HG02798 (cell line): Measurements from ENCODE around the gene MARCHF4.
A peak's percentile ranks its signal among the peaks of the same experiment; 100 is the strongest.
"Not testable (repeated sequence)": the region's sequence is repeated elsewhere in the genome, so short reads cannot be mapped to it uniquely, and the experiment has no call there.

Experiments used
- ATAC-seq: cut with Tn5 transposase; IDR thresholded peaks from one replicate; pipeline ENCODE4 v1.9.1; 2021; ENCODE audit warnings: mild to moderate bottlenecking; ENCODE audit not compliant: unreplicated experiment, poor library complexity

Gene MARCHF4

GRCh38 chr2:216392945-216393840 is 20.9 kb upstream of the MARCHF4 start:
- ATAC-seq, result no peak

- no peak for ATAC-seq
Observed at GRCh38 chr2:216392018-216392562, 19.8 kb upstream of the MARCHF4 start.

GRCh38 chr2:216391401-216391800 is 19.1 kb upstream of the MARCHF4 start:
- ATAC-seq, result no peak

GRCh38 chr2:216389570-216389969 is 17.3 kb upstream of the MARCHF4 start:
- no peak for ATAC-seq

- peak; percentile 69 for ATAC-seq
Observed at GRCh38 chr2:216388046-216388884, 16.0 kb upstream of the MARCHF4 start.

- ATAC-seq, result no peak
Observed at GRCh38 chr2:216387262-216387661, 15.0 kb upstream of the MARCHF4 start.

- ATAC-seq, result no peak
Observed at GRCh38 chr2:216385478-216385877, 13.2 kb upstream of the MARCHF4 start.

GRCh38 chr2:216384409-216384808 is 12.1 kb upstream of the MARCHF4 start:
- not testable (repeated sequence) for ATAC-seq

- ATAC-seq, result no peak
Observed at GRCh38 chr2:216379977-216380376, 7.7 kb upstream of the MARCHF4 start.

- no peak for ATAC-seq
Observed at GRCh38 chr2:216375286-216375685, 3.0 kb upstream of the MARCHF4 start.

GRCh38 chr2:216373896-216374295 is 1.6 kb upstream of the MARCHF4 start:
- ATAC-seq, result no peak

GRCh38 chr2:216372761-216373291 is 543 bp upstream of the MARCHF4 start:
- ATAC-seq, result no peak

- ATAC-seq, result no peak
Observed at GRCh38 chr2:216370961-216371712, 1.1 kb downstream of the MARCHF4 start.

GRCh38 chr2:216369821-216370220 is 2.5 kb downstream of the MARCHF4 start:
- no peak for ATAC-seq

- no peak for ATAC-seq
Observed at GRCh38 chr2:216366777-216367471, 5.4 kb downstream of the MARCHF4 start.

- ATAC-seq, result no peak
Observed at GRCh38 chr2:216365518-216365917, 6.8 kb downstream of the MARCHF4 start.

- no peak for ATAC-seq
Observed at GRCh38 chr2:216363221-216363620, 9.1 kb downstream of the MARCHF4 start.

- no peak for ATAC-seq
Observed at GRCh38 chr2:216362730-216363129, 9.6 kb downstream of the MARCHF4 start.

- no peak for ATAC-seq
Observed at GRCh38 chr2:216355711-216356110, 16.6 kb downstream of the MARCHF4 start.
